Kidney epithelial cell (primary cell): ENCODE data around the gene RNF10. TPM values are rescaled to one million over a fixed set of nuclear protein-coding genes. Genes with fewer than 3 reads are reported as not detected.
A peak's percentile ranks its signal among the peaks of the same experiment; 100 is the strongest.
"Not testable (repeated sequence)": the region's sequence is repeated elsewhere in the genome, so short reads cannot be mapped to it uniquely, and the experiment has no call there.

Experiments used
- DNase-seq: peaks from one replicate; pipeline ENCODE4 v3.0.0-alpha.2; 2010; ENCODE audit warnings: low read depth
- H3K27me3 ChIP-seq: 2 replicates; pipeline ENCODE4 v1.6.0; 2011; ENCODE audit warnings: low read length; ENCODE audit not compliant: control insufficient read depth, insufficient read depth
- H3K36me3 ChIP-seq: 2 replicates; pipeline ENCODE4 v1.5.1; 2011; ENCODE audit warnings: low read length; ENCODE audit not compliant: control insufficient read depth, insufficient read depth
- H3K4me3 ChIP-seq: 2 replicates; pipeline ENCODE4 v1.5.1; 2011; ENCODE audit warnings: low read depth, mild to moderate bottlenecking, control low read depth, low read length
- total RNA-seq: library from RNA; depleted of rRNA; stranded (reverse); fragments of >200 nt; gene quantifications from 2 replicates; pipeline ENCODE4 v1.2.3, GENCODE V29; 2015
- TF ChIP-seq, protein P1 (sequence below): IDR thresholded peaks from 2 replicates; pipeline ENCODE4 v1.5.1; 2011; ENCODE audit warnings: mild to moderate bottlenecking, moderate library complexity, low read length, control low read depth, inconsistent platforms; ENCODE audit not compliant: insufficient read depth, poor library complexity, severe bottlenecking

The RNF10 gene
- total RNA-seq, 1 donor from 2014 or later: 117 TPM

DNA sequence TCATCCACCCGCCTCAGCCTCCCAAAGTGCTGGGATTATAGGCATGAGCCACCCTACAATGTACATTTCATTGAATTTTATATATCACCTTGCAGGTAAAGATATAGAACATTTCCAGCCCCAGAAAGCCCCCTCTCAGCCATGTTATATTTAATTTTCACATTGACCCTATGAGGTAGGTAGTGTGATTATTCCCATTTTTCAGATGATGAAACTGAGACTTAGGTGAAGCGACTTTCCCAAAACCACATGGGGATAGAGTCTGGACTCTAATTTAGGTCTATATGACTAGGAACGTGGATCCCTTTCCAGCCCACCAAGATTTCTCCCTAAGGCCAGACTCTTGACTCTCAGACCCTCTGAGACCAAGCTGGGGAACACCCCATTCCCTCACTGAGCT lies 62.7 kb downstream of the RNF10 start:
- TF ChIP-seq, protein P1, sequence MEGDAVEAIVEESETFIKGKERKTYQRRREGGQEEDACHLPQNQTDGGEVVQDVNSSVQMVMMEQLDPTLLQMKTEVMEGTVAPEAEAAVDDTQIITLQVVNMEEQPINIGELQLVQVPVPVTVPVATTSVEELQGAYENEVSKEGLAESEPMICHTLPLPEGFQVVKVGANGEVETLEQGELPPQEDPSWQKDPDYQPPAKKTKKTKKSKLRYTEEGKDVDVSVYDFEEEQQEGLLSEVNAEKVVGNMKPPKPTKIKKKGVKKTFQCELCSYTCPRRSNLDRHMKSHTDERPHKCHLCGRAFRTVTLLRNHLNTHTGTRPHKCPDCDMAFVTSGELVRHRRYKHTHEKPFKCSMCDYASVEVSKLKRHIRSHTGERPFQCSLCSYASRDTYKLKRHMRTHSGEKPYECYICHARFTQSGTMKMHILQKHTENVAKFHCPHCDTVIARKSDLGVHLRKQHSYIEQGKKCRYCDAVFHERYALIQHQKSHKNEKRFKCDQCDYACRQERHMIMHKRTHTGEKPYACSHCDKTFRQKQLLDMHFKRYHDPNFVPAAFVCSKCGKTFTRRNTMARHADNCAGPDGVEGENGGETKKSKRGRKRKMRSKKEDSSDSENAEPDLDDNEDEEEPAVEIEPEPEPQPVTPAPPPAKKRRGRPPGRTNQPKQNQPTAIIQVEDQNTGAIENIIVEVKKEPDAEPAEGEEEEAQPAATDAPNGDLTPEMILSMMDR: no peak
- H3K4me3 ChIP-seq: no peak overlapping the region
- no peaks in the 10 kb centered on the region for H3K36me3 ChIP-seq
- no peaks in the 10 kb centered on the region for H3K27me3 ChIP-seq
- no peak for DNase-seq

- Histone ChIP-seq H3K4me3 (no peak overlapping the region), H3K27me3 (no peaks in the 10 kb centered on the region), H3K36me3 (no peaks in the 10 kb centered on the region)
- TF ChIP-seq, protein P1: no peak
- no peak for DNase-seq
Observed at GRCh38 chr12:120597861-120598260, 63.7 kb downstream of the RNF10 start.

GRCh38 chr12:120598674-120599463 lies 64.7 kb downstream of the RNF10 start:
- Histone ChIP-seq H3K4me3 (no peak overlapping the region), H3K36me3 (no peaks in the 10 kb centered on the region), H3K27me3 (no peaks in the 10 kb centered on the region)
- peak; percentile 70 for DNase-seq
- TF ChIP-seq, protein P1: no peak

GRCh38 chr12:120599672-120600552 lies 65.8 kb downstream of the RNF10 start:
- Histone ChIP-seq H3K27me3 (no peaks in the 10 kb centered on the region), H3K36me3 (no peaks in the 10 kb centered on the region), H3K4me3 (no peak overlapping the region)
- TF ChIP-seq, protein P1: no peak
- DNase-seq: no peak

DNA sequence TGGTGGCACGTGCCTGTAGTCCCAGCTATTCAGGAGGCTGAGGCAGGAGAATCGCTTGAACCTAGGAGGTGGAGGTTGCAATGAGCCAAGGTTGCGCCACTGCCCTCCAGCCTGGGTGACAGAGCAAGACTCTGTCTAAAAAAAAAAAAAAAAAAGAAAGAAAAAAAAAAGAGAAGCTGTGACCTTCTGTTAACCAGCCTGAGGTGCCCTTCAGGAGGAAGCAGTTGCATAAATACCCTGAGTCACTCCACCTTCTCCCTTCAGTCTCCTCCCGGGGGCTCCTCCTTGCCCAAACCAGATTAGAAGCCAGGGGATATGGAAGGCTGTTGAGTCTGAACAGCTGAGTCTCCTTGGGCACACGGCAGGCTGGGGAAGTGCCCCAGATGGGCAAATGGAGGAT lies 68.3 kb downstream of the RNF10 start:
- H3K36me3 ChIP-seq, DNase-seq, H3K4me3 ChIP-seq, H3K27me3 ChIP-seq: not testable (repeated sequence)

- no peak for DNase-seq
- TF ChIP-seq, protein P1: no peak
- no peaks in the 10 kb centered on the region for H3K27me3 ChIP-seq
- no peaks in the 10 kb centered on the region for H3K36me3 ChIP-seq
- H3K4me3 ChIP-seq: no peak overlapping the region
Observed at GRCh38 chr12:120610560-120610959, 76.4 kb downstream of the RNF10 start.

DNA sequence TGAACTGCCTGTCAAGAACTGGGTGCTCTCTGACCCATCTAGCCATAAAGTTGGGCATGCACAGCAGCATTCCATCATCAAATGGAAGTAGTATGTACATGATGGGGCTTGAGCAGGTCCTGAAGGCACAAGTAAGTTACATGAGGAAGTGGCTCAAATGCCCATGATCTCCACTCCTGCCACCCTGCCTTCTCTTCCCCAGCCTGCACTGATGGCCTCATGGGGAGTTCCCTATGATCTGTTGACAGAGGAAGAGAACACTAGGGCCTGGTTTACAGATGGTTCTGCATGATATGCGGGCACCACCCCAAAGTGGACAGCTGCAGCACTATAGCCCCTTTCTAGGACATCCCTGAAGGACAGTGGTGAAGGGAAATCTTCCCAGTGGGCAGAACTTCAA lies 77.4 kb downstream of the RNF10 start:
- not testable (repeated sequence) for H3K36me3 ChIP-seq, H3K4me3 ChIP-seq, H3K27me3 ChIP-seq, DNase-seq
